ENCODE data around the gene PDZD4.

Gene PDZD4

DNA sequence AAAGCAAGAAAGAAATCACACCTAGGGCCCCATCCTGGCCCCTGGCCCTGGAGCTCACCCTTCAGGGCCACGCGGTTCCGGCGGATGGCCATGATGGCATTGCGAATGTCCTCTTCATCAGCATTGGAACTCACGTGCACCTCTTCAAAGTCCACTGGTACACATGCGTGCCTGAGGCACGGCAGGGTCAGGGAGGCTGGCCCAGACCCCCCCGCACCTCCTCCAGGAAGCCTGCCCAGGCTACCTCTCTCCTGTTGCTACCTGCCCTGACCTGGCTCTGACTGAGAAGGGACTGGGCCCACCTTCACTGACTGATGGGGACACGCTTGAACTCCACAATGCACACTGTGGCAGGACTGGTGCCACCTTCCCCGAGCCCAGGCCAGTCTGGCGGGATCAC is 40.7 kb downstream of the PDZD4 start:
- TF ChIP-seq ZFX (IDR thresholded peaks at IDR 0.05): no peak
- TF ChIP-seq, protein P1, sequence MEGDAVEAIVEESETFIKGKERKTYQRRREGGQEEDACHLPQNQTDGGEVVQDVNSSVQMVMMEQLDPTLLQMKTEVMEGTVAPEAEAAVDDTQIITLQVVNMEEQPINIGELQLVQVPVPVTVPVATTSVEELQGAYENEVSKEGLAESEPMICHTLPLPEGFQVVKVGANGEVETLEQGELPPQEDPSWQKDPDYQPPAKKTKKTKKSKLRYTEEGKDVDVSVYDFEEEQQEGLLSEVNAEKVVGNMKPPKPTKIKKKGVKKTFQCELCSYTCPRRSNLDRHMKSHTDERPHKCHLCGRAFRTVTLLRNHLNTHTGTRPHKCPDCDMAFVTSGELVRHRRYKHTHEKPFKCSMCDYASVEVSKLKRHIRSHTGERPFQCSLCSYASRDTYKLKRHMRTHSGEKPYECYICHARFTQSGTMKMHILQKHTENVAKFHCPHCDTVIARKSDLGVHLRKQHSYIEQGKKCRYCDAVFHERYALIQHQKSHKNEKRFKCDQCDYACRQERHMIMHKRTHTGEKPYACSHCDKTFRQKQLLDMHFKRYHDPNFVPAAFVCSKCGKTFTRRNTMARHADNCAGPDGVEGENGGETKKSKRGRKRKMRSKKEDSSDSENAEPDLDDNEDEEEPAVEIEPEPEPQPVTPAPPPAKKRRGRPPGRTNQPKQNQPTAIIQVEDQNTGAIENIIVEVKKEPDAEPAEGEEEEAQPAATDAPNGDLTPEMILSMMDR (conservative IDR thresholded peaks at IDR 0.05): no peak
- no peak overlapping the region for H3K27ac ChIP-seq

DNA sequence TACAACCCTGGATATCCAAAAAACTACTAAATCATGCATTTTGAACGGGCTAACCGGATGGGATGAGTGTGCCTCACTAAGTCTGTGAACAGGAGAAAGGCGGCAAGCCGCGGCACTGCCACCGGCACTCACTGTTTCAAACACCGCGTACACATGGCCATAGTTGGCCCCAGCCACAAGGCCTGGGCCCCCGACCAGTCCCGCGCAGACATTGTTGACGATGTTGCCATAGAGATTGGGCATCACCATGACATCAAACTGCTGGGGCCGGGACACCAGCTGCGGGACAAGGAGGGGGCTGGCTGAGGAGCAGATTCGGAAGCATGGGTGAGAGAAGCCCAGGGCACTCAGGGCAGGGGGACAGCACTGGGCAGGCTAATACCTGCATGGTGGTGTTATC is 43.7 kb downstream of the PDZD4 start:
- no peak overlapping the region for H3K27ac ChIP-seq
- no peak for TF ChIP-seq ZFX (IDR thresholded peaks at IDR 0.05)
- TF ChIP-seq, protein P1 (conservative IDR thresholded peaks at IDR 0.05): no peak

DNA sequence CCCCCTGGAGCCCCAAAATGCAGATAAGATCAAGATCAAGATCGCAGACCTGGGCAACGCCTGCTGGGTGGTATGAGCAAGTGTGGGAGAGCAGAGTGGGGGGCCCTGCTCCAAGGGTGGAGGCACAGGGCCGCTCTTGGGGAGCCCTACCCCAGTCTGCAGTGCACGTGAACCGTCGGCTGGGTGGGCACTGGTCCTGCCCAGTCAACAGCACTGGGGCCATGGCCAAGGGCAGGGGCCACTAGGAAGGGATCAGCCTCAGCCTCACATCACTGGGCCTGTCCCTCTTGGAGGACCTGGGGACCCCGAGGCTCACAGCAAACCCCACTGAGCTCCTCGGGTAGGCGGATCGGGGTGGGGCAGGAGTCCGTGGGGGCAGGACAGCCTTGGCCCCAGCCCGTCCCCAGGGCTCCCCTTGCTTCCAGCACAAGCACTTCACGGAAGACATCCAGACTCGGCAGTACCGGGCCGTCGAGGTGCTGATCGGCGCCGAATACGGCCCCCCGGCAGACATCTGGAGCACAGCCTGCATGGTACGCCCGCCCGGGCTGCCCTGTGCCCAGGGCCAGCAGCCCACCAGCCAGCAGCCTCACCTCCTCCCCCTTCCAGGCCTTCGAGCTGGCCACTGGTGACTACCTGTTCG is 45.9 kb downstream of the PDZD4 start:
- no peak overlapping the region for H3K27ac ChIP-seq
- TF ChIP-seq, protein P1 (conservative IDR thresholded peaks at IDR 0.05): no peak
- no peak for TF ChIP-seq ZFX (IDR thresholded peaks at IDR 0.05)

DNA sequence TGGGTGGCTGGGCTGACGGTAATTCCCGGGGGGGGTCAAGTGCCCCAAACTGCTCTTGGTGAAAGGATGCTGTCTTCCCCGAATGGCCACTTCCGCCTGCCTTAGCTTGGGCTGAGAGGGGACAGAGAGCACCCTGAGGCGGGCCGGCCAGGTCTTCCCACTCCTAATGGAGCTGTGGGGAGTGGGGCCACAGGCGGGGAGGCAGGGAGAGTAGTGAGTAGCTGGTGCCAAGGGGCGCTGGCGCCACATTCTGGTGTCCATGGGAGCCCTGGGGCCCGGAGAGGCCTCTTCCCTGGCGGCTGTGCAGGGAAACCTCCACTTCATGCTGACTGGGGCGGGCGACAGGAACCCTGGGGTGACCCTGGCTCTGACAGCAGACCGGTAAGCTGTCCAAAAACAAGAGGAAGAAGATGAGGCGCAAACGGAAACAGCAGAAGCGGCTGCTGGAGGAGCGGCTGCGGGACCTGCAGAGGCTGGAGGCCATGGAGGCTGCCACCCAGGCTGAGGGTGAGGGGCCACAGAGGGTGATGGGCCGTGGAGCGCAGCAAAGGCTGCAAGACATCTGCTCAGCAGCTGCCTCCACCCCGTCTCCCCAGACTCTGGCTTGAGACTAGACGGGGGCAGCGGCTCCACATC is 46.8 kb downstream of the PDZD4 start:
- no peak overlapping the region for H3K27ac ChIP-seq
- TF ChIP-seq ZFX (IDR thresholded peaks at IDR 0.05): no peak
- TF ChIP-seq, protein P1 (conservative IDR thresholded peaks at IDR 0.05): no peak

DNA sequence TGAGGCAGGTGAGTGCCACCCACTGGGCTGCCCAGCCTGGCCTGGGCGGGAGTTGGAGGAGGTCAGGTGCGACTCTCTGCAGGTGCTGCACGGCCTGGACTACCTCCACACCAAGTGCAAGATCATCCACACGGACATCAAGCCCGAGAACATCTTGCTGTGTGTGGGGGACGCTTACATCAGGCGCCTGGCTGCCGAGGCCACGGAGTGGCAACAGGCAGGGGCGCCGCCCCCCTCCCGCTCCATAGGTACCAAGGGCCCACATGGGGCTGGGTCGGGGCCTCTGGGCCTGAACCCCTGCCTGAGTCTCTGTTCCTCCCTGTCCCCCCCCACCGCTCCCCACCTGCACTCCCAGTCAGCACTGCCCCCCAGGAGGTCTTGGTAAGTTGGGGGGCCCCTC is 47.5 kb downstream of the PDZD4 start:
- no peak overlapping the region for H3K27ac ChIP-seq
- TF ChIP-seq ZFX (IDR thresholded peaks at IDR 0.05): no peak
- TF ChIP-seq, protein P1 (conservative IDR thresholded peaks at IDR 0.05): no peak

DNA sequence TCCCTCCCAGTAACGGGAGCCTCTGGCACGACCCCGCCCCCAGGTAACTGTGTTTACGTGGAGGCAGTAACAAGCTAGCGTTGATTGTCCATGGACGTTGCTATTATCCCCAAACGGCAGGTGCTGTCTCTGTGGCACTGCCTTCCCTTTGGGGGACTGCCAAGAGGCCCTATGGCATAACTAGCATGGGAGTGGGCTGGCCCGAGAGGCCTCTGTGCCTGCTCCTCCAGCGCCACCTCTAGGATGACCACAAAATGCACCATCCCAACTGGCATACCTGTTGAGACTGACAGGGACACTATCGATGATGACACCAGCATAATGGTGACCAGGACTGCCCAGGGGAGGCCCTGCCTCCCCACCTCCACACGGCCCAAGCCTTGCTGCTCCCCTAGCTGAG is 48.0 kb downstream of the PDZD4 start:
- TF ChIP-seq, protein P1 (conservative IDR thresholded peaks at IDR 0.05): no peak
- no peak overlapping the region for H3K27ac ChIP-seq

DNA sequence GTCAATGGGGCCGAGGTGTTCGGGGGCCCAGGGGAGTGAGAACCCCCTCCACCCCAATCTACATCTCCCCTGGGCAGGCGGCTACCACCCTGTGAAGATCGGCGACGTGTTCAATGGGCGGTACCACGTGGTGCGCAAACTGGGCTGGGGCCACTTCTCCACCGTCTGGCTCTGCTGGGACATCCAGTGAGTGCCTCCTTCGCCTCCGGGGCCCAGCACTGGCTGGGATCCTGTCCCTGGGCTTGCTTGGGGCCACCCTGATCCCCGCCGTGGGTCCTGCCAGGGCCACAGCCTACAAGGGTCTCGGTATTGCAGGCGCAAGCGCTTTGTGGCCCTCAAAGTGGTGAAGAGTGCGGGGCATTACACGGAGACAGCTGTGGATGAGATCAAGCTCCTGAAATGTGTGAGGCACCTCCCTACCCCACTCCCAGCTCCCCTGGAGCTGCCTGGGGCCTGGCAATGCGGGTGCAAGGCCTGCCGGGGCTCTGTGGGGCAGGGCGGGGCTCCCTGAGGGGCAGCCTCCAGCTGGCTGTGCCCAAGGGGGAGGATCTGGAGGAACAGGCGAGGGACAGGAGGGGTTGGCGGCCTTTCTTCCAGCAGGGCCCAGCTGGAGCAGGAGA is 48.8 kb downstream of the PDZD4 start:
- no peak for TF ChIP-seq ZFX (IDR thresholded peaks at IDR 0.05)
- TF ChIP-seq, protein P1 (conservative IDR thresholded peaks at IDR 0.05): no peak
- H3K27ac ChIP-seq: no peak overlapping the region; the same call in 1 of the 2 replicates
